HG03575 (cell line): ENCODE measurements around the gene TRAP1.
"Not testable (repeated sequence)": the region's sequence is repeated elsewhere in the genome, so short reads cannot be mapped to it uniquely, and the experiment has no call there.

Experiments
- ATAC-seq: cut with Tn5 transposase; IDR thresholded peaks from one replicate; pipeline ENCODE4 v1.9.1; 2021; ENCODE audit not compliant: unreplicated experiment, insufficient number of reproducible peaks, low FRiP score; ENCODE audit errors: extremely low read depth

TRAP1 gene

GRCh38 chr16:3656491-3657468 lies 60.5 kb downstream of the TRAP1 start:
- ATAC-seq = no peak

- ATAC-seq = not testable (repeated sequence)
These were observed 61.2 kb downstream of the TRAP1 start for GRCh38 chr16:3656160-3656490.

- no peak for ATAC-seq
These were observed 61.7 kb downstream of the TRAP1 start for GRCh38 chr16:3655396-3656159.

GRCh38 chr16:3655030-3655395 lies 62.3 kb downstream of the TRAP1 start:
- no peak for ATAC-seq

- no peak for ATAC-seq
These were observed 62.9 kb downstream of the TRAP1 start, which contains the start of gene DNASE1 for GRCh38 chr16:3654249-3654991. Gene DNASE1 (plus strand): TSS chr16:3654691. CDS start chr16:3655374, 683 bp downstream.

GRCh38 chr16:3652373-3653195 lies 64.7 kb downstream of the TRAP1 start:
- ATAC-seq = no peak

GRCh38 chr16:3651461-3652372 lies 65.6 kb downstream of the TRAP1 start:
- no peak for ATAC-seq

- no peak for ATAC-seq
These were observed 66.6 kb downstream of the TRAP1 start for GRCh38 chr16:3650631-3651265.

- ATAC-seq = no peak
These were observed 70.9 kb downstream of the TRAP1 start for GRCh38 chr16:3646348-3646920.

GRCh38 chr16:3645504-3646347 lies 71.6 kb downstream of the TRAP1 start:
- no peak for ATAC-seq

- no peak for ATAC-seq
These were observed 72.2 kb downstream of the TRAP1 start for GRCh38 chr16:3645108-3645503.

- no peak for ATAC-seq
These were observed 74.1 kb downstream of the TRAP1 start for GRCh38 chr16:3643095-3643730.

GRCh38 chr16:3642397-3643094 lies 74.8 kb downstream of the TRAP1 start:
- ATAC-seq = no peak

GRCh38 chr16:3641801-3642396 lies 75.4 kb downstream of the TRAP1 start:
- ATAC-seq = no peak
